CD4-positive, alpha-beta T cell treated with Interferon alpha-2 for 1 hour (primary cell): ENCODE data around the gene MPP3.
"Not testable (repeated sequence)": the region's sequence is repeated elsewhere in the genome, so short reads cannot be mapped to it uniquely, and the experiment has no call there.

Experiments
- DNase-seq, 2 donors: peaks; one replicate each; pipeline ENCODE4 v3.0.0-alpha.2; 2020 to 2022

The MPP3 gene

GRCh38 chr17:43860927-43861622 is 28.1 kb upstream of the MPP3 start:
- no peak for DNase-seq

- no peak for DNase-seq
Observed at GRCh38 chr17:43860077-43860725, 27.3 kb upstream of the MPP3 start.

GRCh38 chr17:43857957-43858600 is 25.1 kb upstream of the MPP3 start:
- no peak for DNase-seq

GRCh38 chr17:43857141-43857540 is 24.2 kb upstream of the MPP3 start:
- DNase-seq, result no peak

- DNase-seq, result no peak
Observed at GRCh38 chr17:43856141-43856540, 23.2 kb upstream of the MPP3 start.

GRCh38 chr17:43855061-43855460 is 22.1 kb upstream of the MPP3 start:
- DNase-seq, result no peak

- DNase-seq, result no peak
Observed at GRCh38 chr17:43854498-43854897, 21.6 kb upstream of the MPP3 start.

GRCh38 chr17:43853546-43853945 is 20.6 kb upstream of the MPP3 start:
- DNase-seq, result no peak

GRCh38 chr17:43852571-43852970 is 19.6 kb upstream of the MPP3 start:
- no peak for DNase-seq

GRCh38 chr17:43849116-43849515 is 16.2 kb upstream of the MPP3 start:
- DNase-seq, result no peak

- no peak for DNase-seq
Observed at GRCh38 chr17:43848601-43849000, 15.7 kb upstream of the MPP3 start.

GRCh38 chr17:43846963-43847371 is 14.0 kb upstream of the MPP3 start, which contains the start of gene CD300LG:
Gene CD300LG (plus strand): TSS chr17:43847176. CDS start chr17:43847217, 41 bp downstream.
- no peak for DNase-seq

GRCh38 chr17:43846221-43846712 is 13.3 kb upstream of the MPP3 start:
- DNase-seq, result peak; percentile 60 to 72

GRCh38 chr17:43845766-43846165 is 12.8 kb upstream of the MPP3 start:
- DNase-seq, result no peak

- no peak for DNase-seq
Observed at GRCh38 chr17:43844241-43844640, 11.3 kb upstream of the MPP3 start.

- DNase-seq, result no peak
Observed at GRCh38 chr17:43842975-43843325, 10.0 kb upstream of the MPP3 start.

GRCh38 chr17:43842091-43842974 is 9.4 kb upstream of the MPP3 start:
- not testable (repeated sequence) for DNase-seq

- no peak for DNase-seq
Observed at GRCh38 chr17:43841282-43841681, 8.3 kb upstream of the MPP3 start.

- no peak for DNase-seq
Observed at GRCh38 chr17:43840814-43841213, 7.9 kb upstream of the MPP3 start.

- DNase-seq, result no peak
Observed at GRCh38 chr17:43839670-43840108, 6.7 kb upstream of the MPP3 start.

GRCh38 chr17:43834106-43834505 is 1.2 kb upstream of the MPP3 start:
- no peak for DNase-seq

- peak in 1 of 2 donors; percentile 1 for DNase-seq
Observed at GRCh38 chr17:43832168-43832975, 574 bp downstream of the MPP3 start.
